HUES6 (cell line): ENCODE data around the gene TUBB1.

Experiments
- H3K27ac ChIP-seq: 2 replicates; pipeline ENCODE4 v1.7.0; 2013; ENCODE audit warnings: low read depth, mild to moderate bottlenecking, low read length, inconsistent platforms
- H3K27me3 ChIP-seq: 2 replicates; pipeline ENCODE4 v1.6.1; 2013; ENCODE audit warnings: low read length; ENCODE audit not compliant: control insufficient read depth, insufficient read depth
- H3K36me3 ChIP-seq: 2 replicates; pipeline ENCODE4 v1.6.1; 2013; ENCODE audit warnings: low read length; ENCODE audit not compliant: control insufficient read depth, insufficient read depth
- H3K4me1 ChIP-seq: 2 replicates; pipeline ENCODE4 v1.6.1; 2013; ENCODE audit warnings: low read length; ENCODE audit not compliant: control insufficient read depth, insufficient read depth
- H3K4me3 ChIP-seq: 2 replicates; pipeline ENCODE4 v1.5.1; 2013; ENCODE audit warnings: low read depth, low read length
- H3K9ac ChIP-seq: one replicate; pipeline ENCODE4 v1.6.1; 2013; ENCODE audit warnings: mild to moderate bottlenecking, low read length
- H3K9me3 ChIP-seq: 2 replicates; pipeline ENCODE4 v1.6.1; 2013; ENCODE audit warnings: low read depth, low read length; ENCODE audit not compliant: control insufficient read depth, insufficient read depth

The TUBB1 gene

GRCh38 chr20:59014680-59015389 is 4.4 kb upstream of the TUBB1 start:
- H3K27ac ChIP-seq: no peak overlapping the region
- H3K9me3 ChIP-seq: no peaks in the 10 kb centered on the region
- no peak overlapping the region for H3K4me3 ChIP-seq

GRCh38 chr20:59015411-59015810 is 3.8 kb upstream of the TUBB1 start:
- Histone ChIP-seq H3K9ac (no peak overlapping the region), H3K9me3 (no peaks in the 10 kb centered on the region), H3K27me3 (peaks cover 2% of the 10 kb centered on the region; the same call in 1 of the 2 replicates), H3K27ac (no peak overlapping the region), H3K36me3 (no peaks in the 10 kb centered on the region), H3K4me1 (peaks cover 5% of the 10 kb centered on the region; the same call in 1 of the 2 replicates), H3K4me3 (no peak overlapping the region)

More at GRCh38 chr20:59014680-59015389, 4.4 kb upstream of the TUBB1 start:
- Histone ChIP-seq H3K4me1 (peaks cover 5% of the 10 kb centered on the region; the same call in 1 of the 2 replicates), H3K27me3 (peaks cover 8% of the 10 kb centered on the region; the same call in 1 of the 2 replicates), H3K36me3 (no peaks in the 10 kb centered on the region), H3K9ac (no peak overlapping the region)

GRCh38 chr20:59015812-59016711 is 3.2 kb upstream of the TUBB1 start:
- Histone ChIP-seq H3K9ac (no peak overlapping the region), H3K4me3 (no peak overlapping the region), H3K9me3 (no peaks in the 10 kb centered on the region), H3K4me1 (peaks cover 8% of the 10 kb centered on the region; the same call in 1 of the 2 replicates), H3K27ac (no peak overlapping the region), H3K36me3 (no peaks in the 10 kb centered on the region), H3K27me3 (no peaks in the 10 kb centered on the region; the same call in 1 of the 2 replicates)

GRCh38 chr20:59016795-59017492 is 2.3 kb upstream of the TUBB1 start:
- H3K9me3 ChIP-seq: no peaks in the 10 kb centered on the region
- H3K36me3 ChIP-seq: no peaks in the 10 kb centered on the region
- H3K4me1 ChIP-seq: peaks cover 10% of the 10 kb centered on the region; the same call in 1 of the 2 replicates
- H3K4me3 ChIP-seq: no peak overlapping the region
- no peaks in the 10 kb centered on the region; the same call in 1 of the 2 replicates for H3K27me3 ChIP-seq
- H3K9ac ChIP-seq: no peak overlapping the region
- no peak overlapping the region for H3K27ac ChIP-seq

GRCh38 chr20:59017493-59018231 is 1.6 kb upstream of the TUBB1 start:
- H3K4me1 ChIP-seq: peaks cover 10% of the 10 kb centered on the region; the same call in 1 of the 2 replicates
- H3K9ac ChIP-seq: no peak overlapping the region
- no peaks in the 10 kb centered on the region for H3K36me3 ChIP-seq
- H3K27ac ChIP-seq: no peak overlapping the region
- H3K4me3 ChIP-seq: no peak overlapping the region
- H3K27me3 ChIP-seq: no peaks in the 10 kb centered on the region; the same call in 1 of the 2 replicates
- no peaks in the 10 kb centered on the region for H3K9me3 ChIP-seq

GRCh38 chr20:59018817-59019216 is 412 bp upstream of the TUBB1 start:
- H3K36me3 ChIP-seq: peaks cover 6% of the 10 kb centered on the region; the same call in 1 of the 2 replicates
- no peak overlapping the region for H3K9ac ChIP-seq
- H3K27me3 ChIP-seq: no peaks in the 10 kb centered on the region; the same call in 1 of the 2 replicates
- H3K4me1 ChIP-seq: peaks cover 10% of the 10 kb centered on the region; the same call in 1 of the 2 replicates
- H3K27ac ChIP-seq: no peak overlapping the region
- no peak overlapping the region for H3K4me3 ChIP-seq
- no peaks in the 10 kb centered on the region for H3K9me3 ChIP-seq

GRCh38 chr20:59020938-59021551 is 1.8 kb downstream of the TUBB1 start:
- peaks cover 8% of the 10 kb centered on the region; the same call in 1 of the 2 replicates for H3K27me3 ChIP-seq
- no peak overlapping the region for H3K4me3 ChIP-seq
- peaks cover 26% of the 10 kb centered on the region for H3K36me3 ChIP-seq
- no peak overlapping the region for H3K9ac ChIP-seq
- H3K9me3 ChIP-seq: no peaks in the 10 kb centered on the region
- no peak overlapping the region for H3K27ac ChIP-seq
- peaks cover 13% of the 10 kb centered on the region; the same call in 1 of the 2 replicates for H3K4me1 ChIP-seq

- H3K4me3 ChIP-seq: no peak overlapping the region
- peaks cover 13% of the 10 kb centered on the region; the same call in 1 of the 2 replicates for H3K4me1 ChIP-seq
- H3K27me3 ChIP-seq: peaks cover 25% of the 10 kb centered on the region; the same call in 1 of the 2 replicates
- H3K36me3 ChIP-seq: peaks cover 40% of the 10 kb centered on the region
- no peak overlapping the region for H3K27ac ChIP-seq
- H3K9ac ChIP-seq: no peak overlapping the region
- no peaks in the 10 kb centered on the region for H3K9me3 ChIP-seq
Measured at GRCh38 chr20:59022754-59023153, 3.5 kb downstream of the TUBB1 start.

GRCh38 chr20:59023616-59024015 is 4.4 kb downstream of the TUBB1 start:
- no peaks in the 10 kb centered on the region for H3K9me3 ChIP-seq
- no peak overlapping the region for H3K4me3 ChIP-seq
- H3K27ac ChIP-seq: no peak overlapping the region
- peaks cover 48% of the 10 kb centered on the region for H3K36me3 ChIP-seq
- no peak overlapping the region for H3K9ac ChIP-seq
- H3K4me1 ChIP-seq: peaks cover 13% of the 10 kb centered on the region; the same call in 1 of the 2 replicates
- H3K27me3 ChIP-seq: peaks cover 34% of the 10 kb centered on the region; the same call in 1 of the 2 replicates
